KMS-11 (cell line): ENCODE results near the gene CLDN4.

ENCODE experiments used
- H2AFZ ChIP-seq: fragments of 200-600 bp; sonication (generic); 2 replicates; pipeline ENCODE4 v1.6.1; 2016; ENCODE audit warnings: antibody characterized with exemption, mixed run types, low read depth
- H3K27ac ChIP-seq: fragments of 200-600 bp; sonication (generic); 2 replicates; pipeline ENCODE4 v1.6.1; 2016; ENCODE audit warnings: mild to moderate bottlenecking, mixed run types
- H3K27me3 ChIP-seq: fragments of 200-600 bp; sonication (generic); 2 replicates; pipeline ENCODE4 v1.6.1; 2017; ENCODE audit warnings: mild to moderate bottlenecking, low read depth, mixed run types, moderate library complexity; ENCODE audit not compliant: insufficient read depth
- H3K36me3 ChIP-seq: fragments of 200-600 bp; sonication (generic); 2 replicates; pipeline ENCODE4 v1.6.1; 2017; ENCODE audit warnings: mild to moderate bottlenecking, mixed run types; ENCODE audit not compliant: insufficient read depth
- H3K4me1 ChIP-seq: fragments of 200-600 bp; sonication (generic); 2 replicates; pipeline ENCODE4 v1.6.1; 2016; ENCODE audit warnings: mild to moderate bottlenecking, low read depth, mixed run types; ENCODE audit not compliant: poor library complexity, severe bottlenecking
- H3K4me2 ChIP-seq: fragments of 200-600 bp; sonication (generic); 2 replicates; pipeline ENCODE4 v1.7.0; 2016; ENCODE audit warnings: mild to moderate bottlenecking, mixed run types
- H3K4me3 ChIP-seq: fragments of 200-600 bp; sonication (generic); IDR thresholded peaks from 2 replicates; pipeline ENCODE4 v1.6.1; 2017; ENCODE audit warnings: low read depth, low read length, mixed read lengths; ENCODE audit not compliant: insufficient read depth
- H3K79me2 ChIP-seq: fragments of 200-600 bp; sonication (generic); 2 replicates; pipeline ENCODE4 v1.6.1; 2016; ENCODE audit warnings: low read depth, mixed run types; ENCODE audit not compliant: insufficient read depth
- H3K9ac ChIP-seq: fragments of 200-600 bp; sonication (generic); 2 replicates; pipeline ENCODE4 v1.6.1; 2016; ENCODE audit warnings: mild to moderate bottlenecking, mixed run types
- H4K20me1 ChIP-seq: fragments of 200-600 bp; sonication (generic); 2 replicates; pipeline ENCODE4 v1.6.1; 2016; ENCODE audit warnings: mild to moderate bottlenecking, mixed run types; ENCODE audit not compliant: insufficient read depth
- CTCF ChIP-seq: fragments of 200-600 bp; sonication (generic); conservative IDR thresholded peaks from 2 replicates; pipeline ENCODE4 v1.6.1; 2017; ENCODE audit warnings: low read depth, mild to moderate bottlenecking, antibody characterized with exemption, low read length, moderate library complexity, mixed read lengths

CLDN4 gene

DNA sequence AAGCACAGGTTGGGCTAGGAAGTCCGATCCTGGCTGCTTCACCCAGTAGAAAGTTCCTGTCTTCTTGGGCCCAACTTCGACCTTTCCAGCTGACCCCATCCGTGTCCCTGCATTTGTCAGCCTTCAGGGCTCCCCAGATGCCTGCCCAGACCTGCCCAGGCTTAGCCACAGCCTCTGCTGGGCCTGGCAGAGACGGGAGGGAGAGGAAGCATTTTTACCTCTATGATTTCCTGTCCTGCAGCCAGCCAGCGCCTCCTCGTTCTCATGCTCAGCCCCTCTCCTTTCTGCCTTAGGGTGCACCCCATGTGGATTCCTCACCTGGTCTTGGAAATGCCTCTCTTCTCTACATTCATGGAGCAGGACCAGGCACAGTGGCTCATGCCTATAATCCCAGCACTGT lies 7.8 kb downstream of the CLDN4 start:
- H3K4me1 ChIP-seq = peaks cover 13% of the 10 kb centered on the region
- H3K9ac ChIP-seq = no peak overlapping the region
- H3K79me2 ChIP-seq = no peaks in the 10 kb centered on the region
- H3K27ac ChIP-seq = no peak overlapping the region
- no peak for TF ChIP-seq CTCF
- no peak overlapping the region for H3K4me3 ChIP-seq
- no peaks in the 10 kb centered on the region for H4K20me1 ChIP-seq
- H3K36me3 ChIP-seq = no peaks in the 10 kb centered on the region
- H2AFZ ChIP-seq = no peak overlapping the region
- H3K27me3 ChIP-seq = no peaks in the 10 kb centered on the region
- no peak overlapping the region for H3K4me2 ChIP-seq

GRCh38 chr7:73839290-73839689 lies 8.5 kb downstream of the CLDN4 start:
- H3K36me3 ChIP-seq = no peaks in the 10 kb centered on the region
- H2AFZ ChIP-seq = no peak overlapping the region
- no peak overlapping the region for H3K4me3 ChIP-seq
- no peak overlapping the region for H3K9ac ChIP-seq
- H4K20me1 ChIP-seq = no peaks in the 10 kb centered on the region
- no peak overlapping the region for H3K4me2 ChIP-seq
- no peak overlapping the region for H3K27ac ChIP-seq
- no peak for TF ChIP-seq CTCF
- H3K79me2 ChIP-seq = no peaks in the 10 kb centered on the region
- peaks cover 19% of the 10 kb centered on the region for H3K4me1 ChIP-seq
- no peaks in the 10 kb centered on the region for H3K27me3 ChIP-seq

- Histone ChIP-seq H3K4me2 (no peak overlapping the region), H2AFZ (no peak overlapping the region), H3K36me3 (no peaks in the 10 kb centered on the region), H3K27me3 (no peaks in the 10 kb centered on the region), H3K4me3 (no peak overlapping the region), H3K27ac (no peak overlapping the region), H3K79me2 (no peaks in the 10 kb centered on the region), H4K20me1 (no peaks in the 10 kb centered on the region), H3K4me1 (peaks cover 26% of the 10 kb centered on the region), H3K9ac (no peak overlapping the region)
- no peak for TF ChIP-seq CTCF
Observed at GRCh38 chr7:73839743-73840714, 9.2 kb downstream of the CLDN4 start.

DNA sequence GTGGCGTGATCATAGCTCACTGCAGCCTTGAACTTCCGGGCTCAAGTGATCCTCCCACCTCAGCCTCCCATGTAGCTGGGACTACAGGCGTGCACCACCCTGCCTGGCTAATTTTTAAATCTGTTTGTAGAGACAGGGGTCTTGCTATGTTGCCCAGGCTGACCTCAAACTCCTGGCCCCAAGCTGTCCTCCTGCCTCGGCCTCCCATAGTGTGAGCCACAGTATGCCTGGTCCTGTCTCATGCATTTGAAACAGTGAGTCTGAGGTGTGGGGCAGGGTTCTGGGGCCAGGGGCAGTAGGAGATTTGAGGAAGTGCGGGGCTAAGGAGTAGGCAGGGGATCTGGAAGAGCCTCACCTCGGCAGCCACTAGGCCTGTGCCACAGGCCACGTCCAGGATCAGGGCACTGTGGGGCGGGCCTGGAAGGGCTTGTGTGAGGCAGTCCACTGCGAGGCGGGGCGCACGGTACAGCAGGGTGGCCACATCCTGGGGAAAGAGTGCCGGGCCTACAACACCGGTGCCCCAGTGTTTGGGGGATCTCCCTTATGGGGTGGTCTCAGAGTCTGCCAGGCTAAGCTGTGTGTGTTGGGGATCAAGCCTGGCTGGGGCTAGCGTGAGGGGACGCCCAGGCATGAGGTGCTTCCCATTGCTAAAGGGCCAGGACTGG lies 10.1 kb downstream of the CLDN4 start:
- peaks cover 35% of the 10 kb centered on the region for H3K4me1 ChIP-seq
- no peaks in the 10 kb centered on the region for H3K27me3 ChIP-seq
- no peak overlapping the region for H3K9ac ChIP-seq
- H3K4me2 ChIP-seq = no peak overlapping the region
- H3K4me3 ChIP-seq = no peak overlapping the region
- no peaks in the 10 kb centered on the region for H3K36me3 ChIP-seq
- no peak overlapping the region for H3K27ac ChIP-seq
- H2AFZ ChIP-seq = no peak overlapping the region
- H3K79me2 ChIP-seq = no peaks in the 10 kb centered on the region
- no peaks in the 10 kb centered on the region for H4K20me1 ChIP-seq
- no peak for TF ChIP-seq CTCF
